KMS-11 (cell line): Measurements from ENCODE around the gene RPP30.
A peak's percentile ranks its signal among the peaks of the same experiment; 100 is the strongest.

Source experiments
- H2AFZ ChIP-seq: fragments of 200-600 bp; sonication (generic); 2 replicates; pipeline ENCODE4 v1.6.1; 2016; ENCODE audit warnings: antibody characterized with exemption, mixed run types, low read depth
- H3K27ac ChIP-seq: fragments of 200-600 bp; sonication (generic); 2 replicates; pipeline ENCODE4 v1.6.1; 2016; ENCODE audit warnings: mild to moderate bottlenecking, mixed run types
- H3K27me3 ChIP-seq: fragments of 200-600 bp; sonication (generic); 2 replicates; pipeline ENCODE4 v1.6.1; 2017; ENCODE audit warnings: mild to moderate bottlenecking, low read depth, mixed run types, moderate library complexity; ENCODE audit not compliant: insufficient read depth
- H3K36me3 ChIP-seq: fragments of 200-600 bp; sonication (generic); 2 replicates; pipeline ENCODE4 v1.6.1; 2017; ENCODE audit warnings: mild to moderate bottlenecking, mixed run types; ENCODE audit not compliant: insufficient read depth
- H3K4me1 ChIP-seq: fragments of 200-600 bp; sonication (generic); 2 replicates; pipeline ENCODE4 v1.6.1; 2016; ENCODE audit warnings: mild to moderate bottlenecking, low read depth, mixed run types; ENCODE audit not compliant: poor library complexity, severe bottlenecking
- H3K4me2 ChIP-seq: fragments of 200-600 bp; sonication (generic); 2 replicates; pipeline ENCODE4 v1.7.0; 2016; ENCODE audit warnings: mild to moderate bottlenecking, mixed run types
- H3K4me3 ChIP-seq: fragments of 200-600 bp; sonication (generic); IDR thresholded peaks from 2 replicates; pipeline ENCODE4 v1.6.1; 2017; ENCODE audit warnings: low read depth, low read length, mixed read lengths; ENCODE audit not compliant: insufficient read depth
- H3K79me2 ChIP-seq: fragments of 200-600 bp; sonication (generic); 2 replicates; pipeline ENCODE4 v1.6.1; 2016; ENCODE audit warnings: low read depth, mixed run types; ENCODE audit not compliant: insufficient read depth
- H3K9ac ChIP-seq: fragments of 200-600 bp; sonication (generic); 2 replicates; pipeline ENCODE4 v1.6.1; 2016; ENCODE audit warnings: mild to moderate bottlenecking, mixed run types
- H4K20me1 ChIP-seq: fragments of 200-600 bp; sonication (generic); 2 replicates; pipeline ENCODE4 v1.6.1; 2016; ENCODE audit warnings: mild to moderate bottlenecking, mixed run types; ENCODE audit not compliant: insufficient read depth
- CTCF ChIP-seq: fragments of 200-600 bp; sonication (generic); conservative IDR thresholded peaks from 2 replicates; pipeline ENCODE4 v1.6.1; 2017; ENCODE audit warnings: low read depth, mild to moderate bottlenecking, antibody characterized with exemption, low read length, moderate library complexity, mixed read lengths

Gene RPP30

GRCh38 chr10:90871766-90872647, at the start of gene RPP30:
RPP30 (plus strand) TSS chr10:90871974; CDS start chr10:90871987, 13 bp downstream.
- Histone ChIP-seq H2AFZ (peak within 1 kb of the TSS; percentile 80), H3K9ac (peak within 1 kb of the TSS; percentile 68; the same call in 1 of the 2 replicates), H3K79me2 (peaks cover 27% of the 10 kb centered on the region; the same call in 1 of the 2 replicates), H3K4me2 (peak within 1 kb of the TSS; percentile 47), H3K4me3 (peak within 1 kb of the TSS; percentile 58), H3K36me3 (0 out of 2 replicates have a peak, but pooled peaks cover 6% of the 10 kb centered on the region), H3K27ac (peak within 1 kb of the TSS; percentile 23), H4K20me1 (no peaks in the 10 kb centered on the region), H3K27me3 (no peaks in the 10 kb centered on the region), H3K4me1 (peaks cover 17% of the 10 kb centered on the region)
- TF ChIP-seq CTCF, result no peak

- Histone ChIP-seq H3K4me3 (no peak overlapping the region), H3K79me2 (no peaks in the 10 kb centered on the region), H3K4me2 (no peak overlapping the region), H3K27ac (no peak overlapping the region), H3K27me3 (no peaks in the 10 kb centered on the region), H3K4me1 (no peaks in the 10 kb centered on the region), H3K9ac (no peak overlapping the region), H4K20me1 (no peaks in the 10 kb centered on the region), H3K36me3 (no peaks in the 10 kb centered on the region), H2AFZ (no peak overlapping the region)
- no peak for TF ChIP-seq CTCF
These were observed 49.3 kb upstream of the RPP30 start for GRCh38 chr10:90822508-90822907.

- Histone ChIP-seq H3K9ac (no peak overlapping the region), H2AFZ (no peak overlapping the region), H3K4me2 (no peak overlapping the region), H3K27me3 (no peaks in the 10 kb centered on the region), H3K79me2 (no peaks in the 10 kb centered on the region), H3K4me1 (no peaks in the 10 kb centered on the region), H3K36me3 (no peaks in the 10 kb centered on the region), H4K20me1 (no peaks in the 10 kb centered on the region), H3K27ac (no peak overlapping the region), H3K4me3 (no peak overlapping the region)
- no peak for TF ChIP-seq CTCF
These were observed 39.7 kb upstream of the RPP30 start for GRCh38 chr10:90832111-90832510.

- no peak for TF ChIP-seq CTCF
- Histone ChIP-seq H3K4me3 (no peak overlapping the region), H3K27me3 (no peaks in the 10 kb centered on the region), H3K9ac (no peak overlapping the region), H3K27ac (no peak overlapping the region), H3K4me2 (no peak overlapping the region), H3K79me2 (no peaks in the 10 kb centered on the region), H4K20me1 (no peaks in the 10 kb centered on the region), H2AFZ (no peak overlapping the region), H3K4me1 (no peaks in the 10 kb centered on the region), H3K36me3 (no peaks in the 10 kb centered on the region)
These were observed 37.4 kb upstream of the RPP30 start for GRCh38 chr10:90834326-90834725.
